Superior temporal gyrus (tissue), 1 donor: ENCODE data around the gene SYF2.
"Not testable (repeated sequence)": the region's sequence is repeated elsewhere in the genome, so short reads cannot be mapped to it uniquely, and the experiment has no call there.

Experiments
- DNase-seq: peaks from one replicate; pipeline ENCODE4 v3.0.0-alpha.2; 2016; ENCODE audit errors: extremely low spot score

The SYF2 gene

DNA sequence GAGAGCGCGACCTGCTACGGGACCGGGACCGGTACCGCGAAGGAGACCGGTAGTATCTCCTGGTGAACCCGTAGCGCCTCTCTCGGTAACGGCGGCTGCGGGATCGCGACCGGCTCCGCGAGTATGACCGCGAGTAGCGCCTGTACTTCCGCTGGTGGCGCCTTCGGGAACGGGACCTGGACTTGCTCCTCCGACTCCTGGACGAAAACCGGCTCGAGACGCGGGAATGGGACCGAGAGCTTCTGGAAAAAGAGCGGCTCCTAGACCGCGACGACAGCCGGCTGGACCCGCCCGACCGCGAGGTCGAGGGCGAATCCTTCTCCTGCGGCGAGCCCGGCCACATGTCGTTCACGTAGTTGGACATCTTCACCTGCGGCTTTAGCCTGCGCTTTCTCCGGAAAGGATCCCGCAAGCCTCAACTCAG, 14.3 kb upstream of the SYF2 start:
- no peak for DNase-seq

- no peak for DNase-seq
These were observed 13.7 kb upstream of the SYF2 start for GRCh38 chr1:25245809-25246599.

GRCh38 chr1:25245393-25245792, 13.1 kb upstream of the SYF2 start:
- DNase-seq = no peak

- no peak for DNase-seq
These were observed 11.6 kb upstream of the SYF2 start for GRCh38 chr1:25243907-25244306.

GRCh38 chr1:25239681-25240541, 7.6 kb upstream of the SYF2 start:
- peak; percentile 93 for DNase-seq

DNA sequence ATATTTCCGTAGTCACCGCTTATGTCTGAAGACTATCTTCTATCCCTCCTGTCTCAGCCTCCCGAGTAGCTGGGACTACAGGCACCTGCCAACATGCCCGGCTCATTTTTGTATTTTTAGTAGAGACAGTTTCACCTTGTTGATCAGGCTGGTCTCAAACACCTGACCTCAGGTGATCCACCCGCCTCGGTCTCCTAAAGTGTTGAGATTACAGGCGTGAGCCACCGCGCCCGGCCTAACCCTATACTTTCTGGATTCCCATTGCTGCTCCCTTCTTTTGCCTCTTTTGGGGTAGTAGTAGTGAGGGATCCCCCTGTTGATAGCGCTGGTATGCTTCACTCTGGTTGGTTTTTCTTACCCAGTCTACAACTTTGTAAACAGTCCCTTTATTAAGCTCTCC, 5.7 kb upstream of the SYF2 start:
- no peak for DNase-seq

GRCh38 chr1:25236261-25236660, 4.0 kb upstream of the SYF2 start:
- DNase-seq = not testable (repeated sequence)

- not testable (repeated sequence) for DNase-seq
These were observed 3.1 kb upstream of the SYF2 start for GRCh38 chr1:25235411-25235810.

DNA sequence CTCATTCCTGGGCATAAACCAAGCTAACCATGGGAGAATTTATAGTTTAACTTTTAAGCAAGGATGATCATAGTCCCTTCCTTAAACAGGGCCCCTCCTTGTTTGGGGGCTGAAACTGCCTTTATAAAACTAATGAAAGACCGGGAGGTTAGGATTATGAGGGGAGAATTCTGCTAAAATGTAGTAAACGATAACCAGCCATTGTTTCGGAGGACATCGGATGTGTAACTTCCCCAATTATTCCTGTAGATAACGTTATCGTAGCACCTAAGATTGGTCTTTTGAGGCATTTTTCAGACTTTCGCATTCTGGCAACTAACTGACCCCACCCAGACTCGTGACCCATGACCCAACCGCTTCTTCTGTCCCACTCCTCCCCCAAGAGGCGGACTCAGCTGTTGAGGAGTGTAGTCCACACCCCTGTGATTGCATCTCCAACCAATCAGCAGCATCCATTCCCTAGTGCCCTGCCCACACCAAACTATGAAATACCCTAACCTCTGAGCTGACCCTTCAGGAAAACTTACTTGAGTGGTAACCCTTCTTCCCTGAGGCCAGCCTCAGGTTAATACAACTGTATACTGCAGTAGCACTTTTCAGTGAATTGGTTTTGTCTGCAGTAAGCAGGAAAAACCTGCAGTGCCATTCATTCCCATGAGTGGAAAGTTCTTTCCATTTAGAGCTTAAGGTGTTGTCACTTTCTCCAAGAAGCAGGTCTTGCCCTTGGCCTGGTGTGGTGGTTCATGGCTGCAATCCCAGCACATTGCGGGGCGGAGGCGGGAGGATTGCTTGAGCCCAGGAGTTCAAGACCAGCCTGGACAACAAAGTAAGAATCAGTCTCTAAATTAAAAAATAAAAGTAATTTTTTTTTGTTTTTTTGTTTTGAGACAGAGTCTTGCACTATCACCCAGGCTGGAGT, 823 bp upstream of the SYF2 start:
- DNase-seq = peak; percentile 73

DNA sequence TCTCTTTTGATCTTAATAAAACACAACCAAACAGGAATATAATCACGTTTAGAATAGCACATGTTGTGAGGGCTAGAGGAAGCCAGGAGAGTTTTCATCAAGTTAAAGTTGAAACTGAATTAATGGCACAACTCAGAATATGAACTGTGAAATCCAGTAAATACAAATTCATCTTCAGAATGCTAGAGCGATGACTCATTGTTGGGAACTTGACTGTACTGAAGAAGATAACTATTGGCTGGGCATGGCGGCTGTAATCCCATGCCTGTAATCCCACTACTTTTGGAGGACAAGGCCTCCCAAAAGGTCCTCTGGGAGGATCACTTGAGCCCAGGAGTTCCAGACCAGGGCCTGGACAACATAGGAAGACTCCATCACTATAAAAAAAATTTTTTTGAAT, 8.8 kb downstream of the SYF2 start:
- DNase-seq = no peak

GRCh38 chr1:25222606-25223005, 9.7 kb downstream of the SYF2 start:
- no peak for DNase-seq

DNA sequence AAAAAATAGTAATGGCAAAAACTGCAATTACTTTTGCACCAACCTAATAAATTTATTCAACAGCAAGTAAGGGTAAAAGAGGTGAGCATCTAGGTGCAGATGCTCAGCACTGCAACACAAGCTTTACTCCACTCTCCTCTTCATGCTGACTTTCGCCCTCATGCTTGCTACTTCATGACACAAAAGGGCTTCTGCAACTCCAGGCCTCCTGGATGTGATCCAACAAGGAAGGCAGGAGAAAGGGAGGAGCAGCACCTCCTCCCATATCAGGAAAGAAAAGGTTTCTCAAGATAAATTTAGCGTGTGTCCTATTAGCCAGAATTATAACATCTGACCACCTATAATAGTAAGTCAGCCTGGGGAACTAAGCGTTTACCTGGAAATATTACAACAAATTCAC, 11.6 kb downstream of the SYF2 start:
- DNase-seq = no peak

DNA sequence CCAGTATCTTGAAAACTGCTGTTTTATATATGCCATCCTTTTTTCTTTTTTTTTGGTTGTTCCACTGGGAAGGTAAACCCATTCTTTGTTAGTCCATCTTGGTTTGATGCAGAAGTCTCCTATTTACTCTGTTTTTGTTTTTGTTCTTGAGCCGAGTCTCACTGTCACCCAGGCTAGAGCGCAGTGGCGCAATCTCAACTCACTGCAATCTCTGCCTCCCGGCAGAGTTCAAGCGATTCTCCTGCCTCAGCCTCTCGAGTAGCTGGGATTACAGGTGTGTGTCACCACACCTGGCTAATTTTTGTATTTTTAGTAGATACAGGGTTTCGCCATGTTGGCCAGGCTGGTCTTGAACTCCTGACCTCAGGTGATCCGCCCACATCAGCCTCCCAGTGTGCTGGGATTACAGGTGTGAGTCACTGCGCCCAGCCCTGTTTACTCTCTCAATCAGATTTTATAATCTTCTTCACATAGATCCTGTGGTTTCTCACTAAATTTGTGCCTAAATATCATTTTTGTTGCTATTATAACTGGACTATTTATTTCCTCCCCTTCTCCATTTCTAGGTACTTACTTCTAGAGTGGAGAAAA, 12.5 kb downstream of the SYF2 start:
- no peak for DNase-seq

GRCh38 chr1:25217598-25218232, 14.6 kb downstream of the SYF2 start:
- DNase-seq = no peak

DNA sequence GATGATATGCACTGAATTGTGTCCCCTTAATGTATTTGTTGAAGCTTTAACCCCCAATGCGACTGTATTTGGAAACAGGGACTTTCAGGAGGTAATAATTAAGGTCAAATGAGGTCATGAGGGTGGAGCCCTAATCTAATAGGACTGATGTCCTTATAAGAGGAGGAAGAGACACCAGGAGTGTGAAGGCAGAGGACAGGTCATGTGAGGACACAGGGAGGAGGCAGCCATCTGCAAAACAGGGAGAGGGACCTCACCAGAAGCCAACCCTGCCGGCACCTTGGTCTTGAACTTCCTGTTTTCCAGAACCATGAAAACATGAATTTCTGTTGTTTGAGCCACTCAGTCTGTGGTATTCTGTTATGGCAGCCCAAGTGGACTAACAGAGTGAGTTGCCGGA, 15.3 kb downstream of the SYF2 start:
- no peak for DNase-seq

DNA sequence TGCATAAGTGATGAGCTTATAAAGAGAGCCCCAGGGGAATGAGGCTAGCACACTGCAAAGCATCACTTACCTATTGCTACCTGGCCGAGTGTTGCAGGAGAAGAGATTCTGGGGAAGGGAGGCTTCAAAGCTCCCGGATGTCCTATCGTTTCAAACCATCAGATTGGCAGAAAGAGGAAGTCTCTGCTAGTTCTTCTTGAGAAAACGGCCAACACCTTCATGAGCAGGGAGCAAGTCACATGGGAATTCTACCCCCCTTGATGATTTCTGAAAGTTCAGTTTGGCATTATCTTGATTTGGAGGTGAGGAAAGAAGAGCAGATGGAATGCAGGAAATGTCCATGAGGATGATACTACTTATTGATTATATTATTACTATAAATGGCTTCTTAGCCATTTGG, 16.2 kb downstream of the SYF2 start:
- no peak for DNase-seq

DNA sequence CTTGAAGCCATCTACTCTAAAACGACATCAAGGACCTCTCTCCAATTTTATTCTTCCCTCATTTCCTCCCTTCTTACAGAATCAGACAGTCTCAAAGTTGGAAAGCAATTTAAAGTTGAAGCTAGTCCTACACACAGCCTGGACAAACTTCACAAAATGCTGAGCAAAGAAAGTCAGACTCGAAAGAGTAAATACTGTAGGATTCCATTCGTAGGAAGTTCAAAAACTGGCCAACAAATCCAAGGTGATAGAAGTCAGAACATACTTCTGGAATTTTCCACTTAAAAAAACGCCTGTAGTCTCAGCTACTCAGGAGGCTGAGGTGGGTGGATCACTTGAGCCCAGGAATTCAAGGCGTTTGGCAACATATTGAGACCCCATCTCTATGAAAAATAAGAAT, 19.6 kb downstream of the SYF2 start:
- DNase-seq = no peak

- DNase-seq = no peak
These were observed 21.6 kb downstream of the SYF2 start for GRCh38 chr1:25210728-25211127.

DNA sequence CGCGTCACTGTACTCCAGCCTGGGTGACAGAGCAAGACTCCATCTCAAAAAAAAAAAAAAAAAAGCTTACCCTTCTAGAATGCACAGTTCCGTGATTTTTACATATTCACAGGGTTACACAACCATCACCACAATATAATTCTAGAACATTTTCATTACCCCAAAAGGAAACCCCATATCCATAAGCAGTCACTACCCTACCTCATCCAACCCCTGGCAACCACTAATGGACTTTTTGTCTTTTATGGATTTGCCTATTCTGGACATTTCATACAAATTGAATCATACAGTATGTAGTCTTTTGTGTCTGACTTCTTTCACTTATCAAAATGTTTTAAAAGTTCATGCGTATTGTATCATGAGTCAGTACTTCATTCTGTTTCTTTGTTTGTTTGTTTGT, 22.8 kb downstream of the SYF2 start:
- no peak for DNase-seq

GRCh38 chr1:25208561-25209222, 23.6 kb downstream of the SYF2 start:
- no peak for DNase-seq

DNA sequence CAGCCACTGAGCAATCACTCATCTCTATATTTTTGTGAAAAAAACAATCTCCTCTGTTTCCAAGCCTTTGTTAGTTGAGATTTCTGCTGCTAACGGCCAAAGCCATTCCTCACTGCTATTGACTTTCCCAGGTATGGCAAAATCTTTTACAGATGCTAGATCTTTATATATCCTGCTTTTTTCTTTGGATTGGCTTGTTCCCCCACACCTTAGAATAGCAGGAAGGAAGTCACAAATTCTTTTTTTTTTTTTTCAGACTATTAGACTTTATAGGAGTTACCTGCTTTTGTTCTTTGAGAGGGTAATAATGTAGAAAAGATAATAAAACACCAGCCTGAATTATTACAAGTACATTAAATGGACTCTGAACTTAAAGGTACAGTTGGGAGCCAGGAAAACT, 24.2 kb downstream of the SYF2 start:
- no peak for DNase-seq
